Lower lobe of right lung (tissue), 2 donors: ENCODE measurements around the gene PCYOX1L. TPM values are rescaled to one million over a fixed set of nuclear protein-coding genes. Genes with fewer than 3 reads are reported as not detected.

Experiments
- ATAC-seq, 2 donors: fragments of 200-7000 bp; cut with Tn5 transposase; one replicate each; pipeline ENCODE4 v1.9.1; 2020 to 2022; ENCODE audit warnings: mild to moderate bottlenecking in 2 of 2, moderate library complexity in 2 of 2
- DNase-seq: peaks from one replicate; pipeline ENCODE4 v3.0.0-alpha.2; 2020
- H3K27ac ChIP-seq: fragments of 200-600 bp; one replicate; pipeline ENCODE4 v1.8.0; 2022
- H3K27me3 ChIP-seq: fragments of 200-600 bp; one replicate; pipeline ENCODE4 v1.8.0; 2022; ENCODE audit warnings: low read depth
- H3K36me3 ChIP-seq: fragments of 200-600 bp; one replicate; pipeline ENCODE4 v1.8.0; 2022; ENCODE audit warnings: mild to moderate bottlenecking
- H3K4me1 ChIP-seq: fragments of 200-600 bp; one replicate; pipeline ENCODE4 v1.8.0; 2022
- H3K4me3 ChIP-seq: fragments of 200-600 bp; one replicate; pipeline ENCODE4 v1.8.0; 2022; ENCODE audit warnings: mild to moderate bottlenecking
- H3K9me3 ChIP-seq: fragments of 200-600 bp; one replicate; pipeline ENCODE4 v1.8.0; 2022
- intact Hi-C: fragments of 100-400 bp; cut with DNase I; formaldehyde crosslinking; loops from one replicate; pipeline ENCODE4 v1.11.0; 2022
- total RNA-seq: library from RNA; stranded (reverse); fragmentation: NEBNext Ultra II Directional; extraction: Animal tissue kit (Norgen Biotek cat#: 25700); gene quantifications from one replicate; pipeline ENCODE4 v1.2.1, GENCODE V29; 2021
- TF ChIP-seq, protein P1 (sequence below): fragments of 200-600 bp; IDR thresholded peaks from one replicate; pipeline ENCODE4 v1.8.0; 2022; ENCODE audit warnings: antibody characterized with exemption, mild to moderate bottlenecking
- donor health status: DM: no; HTN: yes; CAD: no; lungs with severe emphysema.

PCYOX1L gene
- total RNA-seq, 1 donor from 2014 or later = 5.9 TPM

DNA sequence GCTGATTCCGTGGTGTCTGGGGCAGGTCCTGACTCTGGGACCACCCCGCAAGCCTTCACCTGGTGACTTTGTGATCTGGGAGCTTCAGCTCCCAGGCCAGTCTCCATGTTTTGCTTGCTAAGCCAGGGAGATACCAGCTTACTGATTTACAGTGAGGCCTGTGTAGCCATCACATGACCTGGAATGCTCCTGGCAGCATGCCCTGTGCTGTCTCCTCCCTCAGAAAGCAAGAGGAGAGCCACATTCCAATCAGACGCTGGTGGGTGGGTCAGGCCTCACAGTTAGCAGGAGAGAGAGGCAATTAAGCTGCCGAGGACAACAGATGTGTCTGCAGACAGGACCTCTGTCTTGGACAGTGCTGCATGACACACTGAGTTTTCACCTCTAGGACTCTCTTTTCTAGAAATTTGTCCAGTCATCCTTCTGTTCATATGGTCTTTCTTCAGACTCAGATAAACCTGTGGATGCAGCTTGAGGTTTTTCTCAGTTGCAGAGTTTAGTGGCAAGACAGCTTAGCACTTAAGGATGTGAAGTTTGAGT lies 37.0 kb upstream of the PCYOX1L start:
- peaks cover 29% of the 10 kb centered on the region for H3K4me1 ChIP-seq
- H3K36me3 ChIP-seq = peaks cover 9% of the 10 kb centered on the region
- no peaks in the 10 kb centered on the region for H3K9me3 ChIP-seq
- DNase-seq (peak; percentile 88), ATAC-seq (peak; percentile 87)
- intact Hi-C loops = no loop called here
- peak overlapping the region; percentile 60 for H3K27ac ChIP-seq
- H3K4me3 ChIP-seq = no peak overlapping the region
- H3K27me3 ChIP-seq = no peaks in the 10 kb centered on the region
- TF ChIP-seq, protein P1, sequence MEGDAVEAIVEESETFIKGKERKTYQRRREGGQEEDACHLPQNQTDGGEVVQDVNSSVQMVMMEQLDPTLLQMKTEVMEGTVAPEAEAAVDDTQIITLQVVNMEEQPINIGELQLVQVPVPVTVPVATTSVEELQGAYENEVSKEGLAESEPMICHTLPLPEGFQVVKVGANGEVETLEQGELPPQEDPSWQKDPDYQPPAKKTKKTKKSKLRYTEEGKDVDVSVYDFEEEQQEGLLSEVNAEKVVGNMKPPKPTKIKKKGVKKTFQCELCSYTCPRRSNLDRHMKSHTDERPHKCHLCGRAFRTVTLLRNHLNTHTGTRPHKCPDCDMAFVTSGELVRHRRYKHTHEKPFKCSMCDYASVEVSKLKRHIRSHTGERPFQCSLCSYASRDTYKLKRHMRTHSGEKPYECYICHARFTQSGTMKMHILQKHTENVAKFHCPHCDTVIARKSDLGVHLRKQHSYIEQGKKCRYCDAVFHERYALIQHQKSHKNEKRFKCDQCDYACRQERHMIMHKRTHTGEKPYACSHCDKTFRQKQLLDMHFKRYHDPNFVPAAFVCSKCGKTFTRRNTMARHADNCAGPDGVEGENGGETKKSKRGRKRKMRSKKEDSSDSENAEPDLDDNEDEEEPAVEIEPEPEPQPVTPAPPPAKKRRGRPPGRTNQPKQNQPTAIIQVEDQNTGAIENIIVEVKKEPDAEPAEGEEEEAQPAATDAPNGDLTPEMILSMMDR = no peak

DNA sequence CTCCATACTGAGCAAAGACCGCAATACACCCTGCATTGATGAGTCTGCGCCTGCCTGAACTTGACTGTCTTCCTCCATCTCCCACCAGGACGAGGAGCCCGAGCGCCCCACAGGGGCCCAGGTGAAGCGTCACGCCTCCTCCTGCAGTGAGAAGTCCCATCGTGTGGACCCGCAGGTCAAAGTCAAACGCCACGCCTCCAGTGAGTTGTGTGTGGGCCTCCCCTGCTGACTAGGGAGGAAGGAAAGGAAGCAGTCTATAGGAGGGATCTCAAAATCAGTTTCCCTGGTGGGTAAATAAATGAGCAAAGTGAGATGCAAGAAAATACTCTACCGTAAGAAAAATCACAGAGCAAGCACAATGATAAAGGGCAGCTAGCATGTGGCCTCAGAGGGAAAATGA lies 35.3 kb upstream of the PCYOX1L start:
- ATAC-seq (no peak), DNase-seq (no peak)
- Histone ChIP-seq H3K27ac (peak overlapping the region; percentile 76), H3K4me3 (no peak overlapping the region), H3K36me3 (peaks cover 9% of the 10 kb centered on the region), H3K4me1 (peaks cover 29% of the 10 kb centered on the region), H3K9me3 (no peaks in the 10 kb centered on the region), H3K27me3 (no peaks in the 10 kb centered on the region)
- TF ChIP-seq, protein P1 = no peak
- intact Hi-C loops = no loop called here

DNA sequence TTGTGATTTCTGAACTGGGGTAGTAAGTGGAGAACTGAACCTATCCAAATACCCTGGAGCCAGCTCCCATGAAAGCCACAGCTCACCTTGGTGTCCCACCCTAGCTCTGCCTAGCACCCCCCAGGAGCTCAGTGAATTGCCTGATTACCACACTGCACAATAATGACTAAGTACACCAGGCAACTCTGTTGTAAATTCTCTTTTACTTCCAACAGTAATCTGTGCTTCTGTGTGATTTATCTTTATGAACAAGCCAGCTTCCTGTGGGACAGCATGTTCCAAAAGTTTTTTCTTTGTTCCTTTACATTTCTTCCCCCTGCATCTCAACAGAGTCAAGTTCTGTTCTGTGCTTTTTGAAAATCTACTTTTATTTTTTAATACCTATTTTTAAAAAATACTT lies 34.6 kb upstream of the PCYOX1L start:
- intact Hi-C loops = no loop called here
- H3K27ac ChIP-seq = peak overlapping the region; percentile 76

DNA sequence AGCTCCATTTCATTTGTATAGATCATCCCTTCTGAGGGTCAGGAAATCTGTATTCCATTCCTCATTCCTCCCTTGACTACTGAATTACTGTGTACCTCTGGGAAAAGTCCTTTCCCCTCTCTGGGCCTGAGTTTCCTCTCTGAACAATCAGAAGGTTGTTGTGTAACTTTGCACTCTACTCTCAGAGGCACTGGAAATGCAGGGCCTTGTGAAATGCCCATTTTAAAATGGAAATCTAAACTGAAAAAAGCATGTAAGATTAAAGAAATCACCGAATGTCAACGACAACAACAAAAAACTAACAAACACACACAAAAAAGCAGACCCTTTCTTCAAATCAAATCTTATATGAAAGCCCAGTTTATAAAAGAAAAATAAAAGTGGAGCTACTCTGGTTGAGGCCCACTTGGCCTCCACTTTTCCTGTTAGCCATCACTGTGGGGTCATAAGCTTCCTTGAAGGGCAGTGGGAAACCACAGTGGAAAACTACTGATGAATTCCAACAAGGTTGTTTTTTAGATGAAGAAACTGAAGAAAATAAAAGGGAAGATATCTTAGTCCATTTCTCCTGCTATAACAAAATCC lies 34.1 kb upstream of the PCYOX1L start:
- no peak for DNase-seq
- H3K9me3 ChIP-seq = no peaks in the 10 kb centered on the region
- no peak overlapping the region for H3K4me3 ChIP-seq
- TF ChIP-seq, protein P1 = no peak
- peaks cover 9% of the 10 kb centered on the region for H3K36me3 ChIP-seq
- H3K27ac ChIP-seq = peak overlapping the region; percentile 76
- ATAC-seq = no peak
- H3K4me1 ChIP-seq = peaks cover 29% of the 10 kb centered on the region
- no peaks in the 10 kb centered on the region for H3K27me3 ChIP-seq
- intact Hi-C loops = no loop called here

More for the DNA sequence above, 34.6 kb upstream of the PCYOX1L start:
- H3K36me3 ChIP-seq = peaks cover 9% of the 10 kb centered on the region
- H3K9me3 ChIP-seq = no peaks in the 10 kb centered on the region
- no peaks in the 10 kb centered on the region for H3K27me3 ChIP-seq
- ATAC-seq = no peak
- H3K4me3 ChIP-seq = no peak overlapping the region
- DNase-seq = no peak
- TF ChIP-seq, protein P1 = no peak
- peaks cover 29% of the 10 kb centered on the region for H3K4me1 ChIP-seq

DNA sequence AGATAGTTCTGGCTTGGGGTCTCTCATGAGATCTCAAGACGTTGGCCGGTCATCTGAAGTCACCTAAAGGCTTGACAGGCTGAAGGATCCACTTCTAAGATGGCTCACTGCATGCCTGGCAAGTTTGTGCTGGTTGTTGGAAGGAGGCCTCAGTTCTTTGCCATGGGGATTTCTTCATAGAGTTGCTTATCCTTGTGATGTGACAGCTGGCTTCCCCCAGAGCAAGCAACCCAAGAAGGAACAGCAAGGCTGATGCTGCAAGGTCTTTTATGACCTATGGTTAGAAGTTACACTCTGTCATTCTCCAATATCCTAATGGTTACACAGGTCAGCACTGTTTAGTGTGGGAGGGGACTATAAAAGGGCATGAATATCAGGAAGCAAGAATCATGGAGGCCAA lies 33.2 kb upstream of the PCYOX1L start:
- Histone ChIP-seq H3K4me1 (peaks cover 29% of the 10 kb centered on the region), H3K9me3 (no peaks in the 10 kb centered on the region), H3K36me3 (peaks cover 9% of the 10 kb centered on the region), H3K27me3 (no peaks in the 10 kb centered on the region), H3K4me3 (no peak overlapping the region), H3K27ac (no peak overlapping the region)
- TF ChIP-seq, protein P1 = no peak
- no peak for ATAC-seq
- DNase-seq = no peak
- intact Hi-C loops = no loop called here
